GM12891 (cell line): ENCODE results near the gene AGAP2.

Experiments
- POLR2A ChIP-seq: IDR thresholded peaks from 2 replicates; pipeline ENCODE4 v1.6.1; 2011; ENCODE audit warnings: low read depth, low read length, control low read depth
- POLR2AphosphoS5 ChIP-seq: IDR thresholded peaks from 2 replicates; pipeline ENCODE4 v1.6.1; 2011; ENCODE audit warnings: low read depth, low read length, control low read depth

- TF ChIP-seq POLR2AphosphoS5, result no peak
- no peak for TF ChIP-seq POLR2A
Observed at GRCh38 chr12:57754411-57755193, 16.1 kb upstream of the AGAP2 start, which contains the start of gene MARCHF9.
